ENCODE data around the gene SPIN3. TPM values are rescaled to one million over a fixed set of nuclear protein-coding genes. Genes with fewer than 3 reads are reported as not detected.
"Not testable (repeated sequence)": the region's sequence is repeated elsewhere in the genome, so short reads cannot be mapped to it uniquely, and the experiment has no call there.

The SPIN3 gene
- total RNA-seq, 1 donor from 2014 or later, result 17.8 TPM

DNA sequence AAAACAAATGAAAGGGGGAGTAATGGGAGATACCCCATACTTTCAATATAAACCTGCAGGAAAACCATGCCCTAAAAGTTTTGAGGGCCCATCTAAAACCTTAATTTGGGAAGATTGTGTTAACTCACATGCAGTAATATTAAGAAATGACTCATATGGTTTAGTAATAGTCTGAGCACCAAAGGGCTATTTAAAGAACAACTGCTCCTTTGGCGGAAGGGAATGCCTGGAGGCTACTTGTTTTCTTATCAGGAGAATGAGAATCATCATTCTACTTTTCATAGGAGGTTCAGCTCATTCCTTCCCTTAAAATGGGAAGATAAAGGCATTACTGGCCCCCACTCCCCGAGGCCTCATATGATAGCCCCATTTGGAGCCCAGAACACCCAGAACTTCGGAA is 47.6 kb downstream of the SPIN3 start:
- Mint-ChIP-seq H3K27me3 (ENCODE audit: insufficient read depth, low read depth) (no peaks in the 10 kb centered on the region), H3K4me3 (no peak overlapping the region), H3K4me1 (no peaks in the 10 kb centered on the region), H3K9me3 (peaks cover 26% of the 10 kb centered on the region), H3K27ac (no peak overlapping the region), H3K36me3 (peaks cover 4% of the 10 kb centered on the region)
- Histone ChIP-seq H3K4me2 (no peak overlapping the region), H3K4me3 (no peak overlapping the region), H3K27ac (no peak overlapping the region), H3K4me1 (no peaks in the 10 kb centered on the region), H4K20me1 (ENCODE audit: low read depth) (no peaks in the 10 kb centered on the region), H3K9ac (no peak overlapping the region), H3F3A (ENCODE audit: low read depth) (no peaks in the 10 kb centered on the region), H3K36me3 (no peaks in the 10 kb centered on the region), H2AFZ (replicated peaks) (no peak overlapping the region), H3K27me3 (no peaks in the 10 kb centered on the region), H3K9me3 (ENCODE audit: low read depth) (no peaks in the 10 kb centered on the region), H3K79me2 (ENCODE audit: low read depth) (no peaks in the 10 kb centered on the region)
- DNase-seq (ENCODE audit: low spot score), result no peak
- no peak for TF ChIP-seq EZH2 (IDR thresholded peaks at IDR 0.05)
- no peak for TF ChIP-seq EZH2phosphoT487 (IDR thresholded peaks at IDR 0.05)
- TF ChIP-seq, protein P1, sequence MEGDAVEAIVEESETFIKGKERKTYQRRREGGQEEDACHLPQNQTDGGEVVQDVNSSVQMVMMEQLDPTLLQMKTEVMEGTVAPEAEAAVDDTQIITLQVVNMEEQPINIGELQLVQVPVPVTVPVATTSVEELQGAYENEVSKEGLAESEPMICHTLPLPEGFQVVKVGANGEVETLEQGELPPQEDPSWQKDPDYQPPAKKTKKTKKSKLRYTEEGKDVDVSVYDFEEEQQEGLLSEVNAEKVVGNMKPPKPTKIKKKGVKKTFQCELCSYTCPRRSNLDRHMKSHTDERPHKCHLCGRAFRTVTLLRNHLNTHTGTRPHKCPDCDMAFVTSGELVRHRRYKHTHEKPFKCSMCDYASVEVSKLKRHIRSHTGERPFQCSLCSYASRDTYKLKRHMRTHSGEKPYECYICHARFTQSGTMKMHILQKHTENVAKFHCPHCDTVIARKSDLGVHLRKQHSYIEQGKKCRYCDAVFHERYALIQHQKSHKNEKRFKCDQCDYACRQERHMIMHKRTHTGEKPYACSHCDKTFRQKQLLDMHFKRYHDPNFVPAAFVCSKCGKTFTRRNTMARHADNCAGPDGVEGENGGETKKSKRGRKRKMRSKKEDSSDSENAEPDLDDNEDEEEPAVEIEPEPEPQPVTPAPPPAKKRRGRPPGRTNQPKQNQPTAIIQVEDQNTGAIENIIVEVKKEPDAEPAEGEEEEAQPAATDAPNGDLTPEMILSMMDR (IDR thresholded peaks at IDR 0.05), result no peak

DNA sequence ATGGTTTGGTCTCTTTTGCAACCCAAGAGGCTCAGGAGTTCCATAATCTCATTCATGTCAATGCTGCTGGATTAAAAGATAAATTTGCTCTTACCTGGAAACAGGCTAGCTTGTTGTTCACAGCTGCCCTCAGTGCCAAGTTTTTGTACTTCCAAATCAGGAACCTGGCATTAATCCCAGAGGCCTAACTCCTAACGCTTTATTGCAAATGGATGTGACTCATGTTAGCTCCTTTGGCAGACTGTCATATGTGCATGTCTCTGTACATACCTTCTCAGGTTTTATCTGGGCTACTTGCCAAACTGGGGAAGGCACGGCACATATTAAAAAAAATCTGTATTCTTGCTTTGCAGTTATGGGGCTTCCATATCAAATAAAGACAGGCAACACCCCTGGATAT is 49.1 kb downstream of the SPIN3 start:
- H3K36me3 Mint-ChIP-seq; H3K27ac Mint-ChIP-seq; H3K36me3 ChIP-seq; DNase-seq (ENCODE audit: low spot score); H3K9me3 ChIP-seq (ENCODE audit: low read depth); H3K27ac ChIP-seq; H3K27me3 Mint-ChIP-seq (ENCODE audit: insufficient read depth, low read depth); H3K4me2 ChIP-seq; H3K79me2 ChIP-seq (ENCODE audit: low read depth); H3K27me3 ChIP-seq; H4K20me1 ChIP-seq (ENCODE audit: low read depth); H3K4me3 ChIP-seq; H3K4me3 Mint-ChIP-seq; H3K4me1 ChIP-seq; H3K4me1 Mint-ChIP-seq; H3F3A ChIP-seq (ENCODE audit: low read depth); H3K9ac ChIP-seq; H2AFZ ChIP-seq (replicated peaks): not testable (repeated sequence)
- H3K9me3 Mint-ChIP-seq, result peaks cover 20% of the 10 kb centered on the region

DNA sequence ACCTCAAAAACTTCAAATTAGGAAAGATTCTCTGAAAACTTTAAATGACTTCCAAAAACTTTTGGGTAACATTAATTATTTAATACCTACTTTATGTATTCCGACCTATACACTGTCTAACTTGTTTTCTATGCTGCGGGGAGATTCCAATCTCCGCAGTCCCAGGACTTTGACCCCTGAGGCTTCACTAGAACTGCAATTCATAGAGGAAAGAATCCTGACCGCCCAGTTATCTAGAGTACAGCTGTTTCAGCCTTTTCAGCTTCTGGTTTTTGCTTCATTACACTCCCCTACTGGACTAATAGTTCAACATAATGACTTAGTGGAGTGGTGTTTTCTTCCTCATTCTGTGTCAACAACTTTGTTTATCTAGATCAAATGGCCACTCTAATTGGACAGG is 50.1 kb downstream of the SPIN3 start:
- not testable (repeated sequence) for H3K27me3 ChIP-seq; H3K36me3 ChIP-seq; H3K4me3 Mint-ChIP-seq; H3K4me1 Mint-ChIP-seq; H3K4me2 ChIP-seq; H2AFZ ChIP-seq (replicated peaks); H4K20me1 ChIP-seq (ENCODE audit: low read depth); H3K79me2 ChIP-seq (ENCODE audit: low read depth); H3K27ac ChIP-seq; H3K4me1 ChIP-seq; H3K27ac Mint-ChIP-seq; H3K4me3 ChIP-seq; H3K27me3 Mint-ChIP-seq (ENCODE audit: insufficient read depth, low read depth); DNase-seq (ENCODE audit: low spot score); H3K9ac ChIP-seq; H3K9me3 ChIP-seq (ENCODE audit: low read depth); H3F3A ChIP-seq (ENCODE audit: low read depth); H3K36me3 Mint-ChIP-seq
- H3K9me3 Mint-ChIP-seq, result peaks cover 24% of the 10 kb centered on the region

DNA sequence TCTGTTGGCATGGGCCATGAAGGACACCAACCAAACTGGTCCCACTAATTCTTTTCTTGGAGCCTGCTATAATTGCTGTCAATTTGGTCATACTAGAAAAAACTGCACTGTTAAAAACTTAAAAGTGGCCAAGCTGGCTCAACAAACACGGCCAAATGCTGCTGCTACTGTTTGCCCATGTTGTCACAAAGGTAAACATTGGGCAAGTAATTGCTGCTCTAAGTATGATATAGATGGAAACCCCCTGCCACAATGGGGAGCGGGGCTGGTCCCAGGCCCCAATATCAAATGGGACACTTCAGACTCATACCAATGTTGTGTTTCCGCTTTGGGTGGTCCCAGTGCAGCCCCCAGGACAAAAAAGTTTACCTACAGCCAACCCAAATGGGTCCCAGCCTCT is 52.1 kb downstream of the SPIN3 start:
- Histone ChIP-seq H3K4me2 (no peak overlapping the region), H3K36me3 (no peaks in the 10 kb centered on the region), H3K4me1 (no peaks in the 10 kb centered on the region), H3K9ac (no peak overlapping the region), H2AFZ (replicated peaks) (no peak overlapping the region), H3K4me3 (no peak overlapping the region), H3K9me3 (ENCODE audit: low read depth) (no peaks in the 10 kb centered on the region), H3K27me3 (no peaks in the 10 kb centered on the region), H4K20me1 (ENCODE audit: low read depth) (no peaks in the 10 kb centered on the region), H3F3A (ENCODE audit: low read depth) (no peaks in the 10 kb centered on the region), H3K27ac (no peak overlapping the region), H3K79me2 (ENCODE audit: low read depth) (no peaks in the 10 kb centered on the region)
- no peak overlapping the region for H3K27ac Mint-ChIP-seq
- no peaks in the 10 kb centered on the region for H3K4me1 Mint-ChIP-seq
- TF ChIP-seq EZH2 (IDR thresholded peaks at IDR 0.05) (no peak), EZH2phosphoT487 (IDR thresholded peaks at IDR 0.05) (no peak)
- TF ChIP-seq, protein P1 (IDR thresholded peaks at IDR 0.05), result no peak
- no peak overlapping the region for H3K4me3 Mint-ChIP-seq
- DNase-seq (ENCODE audit: low spot score), result no peak
- peaks cover 28% of the 10 kb centered on the region for H3K9me3 Mint-ChIP-seq
- H3K36me3 Mint-ChIP-seq, result no peaks in the 10 kb centered on the region
- peaks cover 2% of the 10 kb centered on the region for H3K27me3 Mint-ChIP-seq (ENCODE audit: insufficient read depth, low read depth)

Other genes with a start within 250 kb of the SPIN3 start
- 6.0 and 15.3 TPM in 2 replicates for gene SPIN2B, start 126.0 kb upstream of the SPIN3 start, total RNA-seq (ENCODE audit: low replicate concordance)
- gene SPIN2A, start 141.9 kb upstream of the SPIN3 start, total RNA-seq (ENCODE audit: low replicate concordance), result 0.26 and 0.99 TPM in 2 replicates

Measured in neural progenitor cell (in vitro differentiated cells).